ENCODE data around the gene HMGXB3. TPM values are rescaled to one million over a fixed set of nuclear protein-coding genes. Genes with fewer than 3 reads are reported as not detected.

Gene HMGXB3
- polyA plus RNA-seq, 1 donor from 2014 or later = 66.6 TPM

DNA sequence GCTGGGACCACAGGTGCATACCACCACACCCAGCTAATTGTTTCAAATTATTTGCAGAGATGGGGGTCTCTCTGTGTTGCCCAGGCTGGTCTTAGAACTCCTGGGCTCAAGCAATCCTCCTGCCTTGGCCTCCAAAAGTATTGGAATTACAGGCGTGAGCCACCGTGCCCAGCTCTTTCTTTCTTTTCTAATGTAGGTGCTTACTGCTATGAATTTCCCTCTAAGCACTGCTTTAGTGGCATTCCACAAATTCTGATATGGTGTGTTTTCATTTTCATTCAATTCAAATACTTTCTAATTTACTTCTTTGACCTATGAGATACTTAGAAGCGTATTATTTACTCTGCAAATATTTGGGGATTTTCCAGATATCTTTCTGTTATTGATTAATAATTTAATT lies 14.9 kb downstream of the HMGXB3 start:
- peaks cover 4% of the 10 kb centered on the region for H3K79me2 ChIP-seq (replicated peaks; ENCODE audit: insufficient read depth, low read length)
- H3K27ac ChIP-seq (ENCODE audit: low read length) = no peak overlapping the region
- no peak overlapping the region for H3K4me3 ChIP-seq (ENCODE audit: low read length)
- peaks cover 11% of the 10 kb centered on the region for H3K9me3 ChIP-seq (ENCODE audit: low read length)
- TF ChIP-seq SMC3 (conservative IDR thresholded peaks at IDR 0.05; ENCODE audit: poor library complexity) = no peak
- TF ChIP-seq TAF1 (IDR thresholded peaks at IDR 0.05; ENCODE audit: low read depth) = no peak
- TF ChIP-seq, protein P1, sequence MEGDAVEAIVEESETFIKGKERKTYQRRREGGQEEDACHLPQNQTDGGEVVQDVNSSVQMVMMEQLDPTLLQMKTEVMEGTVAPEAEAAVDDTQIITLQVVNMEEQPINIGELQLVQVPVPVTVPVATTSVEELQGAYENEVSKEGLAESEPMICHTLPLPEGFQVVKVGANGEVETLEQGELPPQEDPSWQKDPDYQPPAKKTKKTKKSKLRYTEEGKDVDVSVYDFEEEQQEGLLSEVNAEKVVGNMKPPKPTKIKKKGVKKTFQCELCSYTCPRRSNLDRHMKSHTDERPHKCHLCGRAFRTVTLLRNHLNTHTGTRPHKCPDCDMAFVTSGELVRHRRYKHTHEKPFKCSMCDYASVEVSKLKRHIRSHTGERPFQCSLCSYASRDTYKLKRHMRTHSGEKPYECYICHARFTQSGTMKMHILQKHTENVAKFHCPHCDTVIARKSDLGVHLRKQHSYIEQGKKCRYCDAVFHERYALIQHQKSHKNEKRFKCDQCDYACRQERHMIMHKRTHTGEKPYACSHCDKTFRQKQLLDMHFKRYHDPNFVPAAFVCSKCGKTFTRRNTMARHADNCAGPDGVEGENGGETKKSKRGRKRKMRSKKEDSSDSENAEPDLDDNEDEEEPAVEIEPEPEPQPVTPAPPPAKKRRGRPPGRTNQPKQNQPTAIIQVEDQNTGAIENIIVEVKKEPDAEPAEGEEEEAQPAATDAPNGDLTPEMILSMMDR (IDR thresholded peaks at IDR 0.05; ENCODE audit: poor library complexity, severe bottlenecking) = no peak
- TF ChIP-seq POLR2AphosphoS5 (IDR thresholded peaks at IDR 0.05) = no peak
- no peak for TF ChIP-seq EZH2 (IDR thresholded peaks at IDR 0.05; ENCODE audit: borderline replicate concordance, insufficient read depth, low read length, poor library complexity, severe bottlenecking)
- TF ChIP-seq MXI1 (conservative IDR thresholded peaks at IDR 0.05; ENCODE audit: poor library complexity, severe bottlenecking) = no peak
- TF ChIP-seq EP300 (conservative IDR thresholded peaks at IDR 0.05; ENCODE audit: poor library complexity, severe bottlenecking) = no peak
- TF ChIP-seq, protein P2, sequence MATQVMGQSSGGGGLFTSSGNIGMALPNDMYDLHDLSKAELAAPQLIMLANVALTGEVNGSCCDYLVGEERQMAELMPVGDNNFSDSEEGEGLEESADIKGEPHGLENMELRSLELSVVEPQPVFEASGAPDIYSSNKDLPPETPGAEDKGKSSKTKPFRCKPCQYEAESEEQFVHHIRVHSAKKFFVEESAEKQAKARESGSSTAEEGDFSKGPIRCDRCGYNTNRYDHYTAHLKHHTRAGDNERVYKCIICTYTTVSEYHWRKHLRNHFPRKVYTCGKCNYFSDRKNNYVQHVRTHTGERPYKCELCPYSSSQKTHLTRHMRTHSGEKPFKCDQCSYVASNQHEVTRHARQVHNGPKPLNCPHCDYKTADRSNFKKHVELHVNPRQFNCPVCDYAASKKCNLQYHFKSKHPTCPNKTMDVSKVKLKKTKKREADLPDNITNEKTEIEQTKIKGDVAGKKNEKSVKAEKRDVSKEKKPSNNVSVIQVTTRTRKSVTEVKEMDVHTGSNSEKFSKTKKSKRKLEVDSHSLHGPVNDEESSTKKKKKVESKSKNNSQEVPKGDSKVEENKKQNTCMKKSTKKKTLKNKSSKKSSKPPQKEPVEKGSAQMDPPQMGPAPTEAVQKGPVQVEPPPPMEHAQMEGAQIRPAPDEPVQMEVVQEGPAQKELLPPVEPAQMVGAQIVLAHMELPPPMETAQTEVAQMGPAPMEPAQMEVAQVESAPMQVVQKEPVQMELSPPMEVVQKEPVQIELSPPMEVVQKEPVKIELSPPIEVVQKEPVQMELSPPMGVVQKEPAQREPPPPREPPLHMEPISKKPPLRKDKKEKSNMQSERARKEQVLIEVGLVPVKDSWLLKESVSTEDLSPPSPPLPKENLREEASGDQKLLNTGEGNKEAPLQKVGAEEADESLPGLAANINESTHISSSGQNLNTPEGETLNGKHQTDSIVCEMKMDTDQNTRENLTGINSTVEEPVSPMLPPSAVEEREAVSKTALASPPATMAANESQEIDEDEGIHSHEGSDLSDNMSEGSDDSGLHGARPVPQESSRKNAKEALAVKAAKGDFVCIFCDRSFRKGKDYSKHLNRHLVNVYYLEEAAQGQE (IDR thresholded peaks at IDR 0.05; ENCODE audit: borderline replicate concordance) = no peak
- no peak for TF ChIP-seq RAD21 (conservative IDR thresholded peaks at IDR 0.05)
- H4K20me1 ChIP-seq (ENCODE audit: insufficient read depth) = no peaks in the 10 kb centered on the region
- H3F3A ChIP-seq (ENCODE audit: insufficient read depth, low read length, poor library complexity, severe bottlenecking) = no peaks in the 10 kb centered on the region
- peaks cover 34% of the 10 kb centered on the region for H3K36me3 ChIP-seq (ENCODE audit: insufficient read depth, low read length)
- no peak overlapping the region for H2AFZ ChIP-seq (ENCODE audit: low read depth, low read length)
- no peaks in the 10 kb centered on the region for H3K9me2 ChIP-seq (ENCODE audit: insufficient read depth, low read length)
- H3K27me3 ChIP-seq (ENCODE audit: insufficient read depth, low read depth, low read length) = no peaks in the 10 kb centered on the region
- H3K9ac ChIP-seq (ENCODE audit: low read length) = no peak overlapping the region
- H3K4me2 ChIP-seq (ENCODE audit: low read length) = no peak overlapping the region

DNA sequence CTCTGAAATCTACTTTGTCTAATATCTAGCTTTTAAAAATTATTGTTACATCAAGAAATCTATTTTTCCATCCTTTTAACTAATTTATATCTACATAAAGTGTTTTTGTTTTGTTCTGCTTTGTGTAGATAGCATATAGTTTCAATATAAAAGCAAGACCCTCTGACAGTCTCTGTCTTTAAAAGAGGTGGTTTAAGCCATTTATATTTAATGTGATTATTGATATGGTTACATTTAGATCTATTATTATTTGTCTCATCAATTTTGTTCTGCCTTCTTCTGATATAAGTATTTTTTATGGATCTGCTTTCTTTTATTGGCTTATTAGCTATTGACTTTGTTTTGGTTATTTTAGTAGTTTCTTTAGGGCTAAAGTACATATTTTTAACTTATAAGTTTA lies 16.0 kb downstream of the HMGXB3 start:
- H3K9me2 ChIP-seq (ENCODE audit: insufficient read depth, low read length) = no peaks in the 10 kb centered on the region
- no peak overlapping the region for H3K9ac ChIP-seq (ENCODE audit: low read length)
- no peak overlapping the region for H2AFZ ChIP-seq (ENCODE audit: low read depth, low read length)
- H3K27me3 ChIP-seq (ENCODE audit: insufficient read depth, low read depth, low read length) = no peaks in the 10 kb centered on the region
- H3K27ac ChIP-seq (ENCODE audit: low read length) = no peak overlapping the region
- TF ChIP-seq MXI1 (conservative IDR thresholded peaks at IDR 0.05; ENCODE audit: poor library complexity, severe bottlenecking) = no peak
- TF ChIP-seq POLR2AphosphoS5 (IDR thresholded peaks at IDR 0.05) = no peak
- TF ChIP-seq, protein P1 (IDR thresholded peaks at IDR 0.05; ENCODE audit: poor library complexity, severe bottlenecking) = no peak
- no peak for TF ChIP-seq TAF1 (IDR thresholded peaks at IDR 0.05; ENCODE audit: low read depth)
- TF ChIP-seq EZH2 (IDR thresholded peaks at IDR 0.05; ENCODE audit: borderline replicate concordance, insufficient read depth, low read length, poor library complexity, severe bottlenecking) = no peak
- TF ChIP-seq EP300 (conservative IDR thresholded peaks at IDR 0.05; ENCODE audit: poor library complexity, severe bottlenecking) = no peak
- TF ChIP-seq, protein P2 (IDR thresholded peaks at IDR 0.05; ENCODE audit: borderline replicate concordance) = no peak
- no peak for TF ChIP-seq RAD21 (conservative IDR thresholded peaks at IDR 0.05)
- TF ChIP-seq SMC3 (conservative IDR thresholded peaks at IDR 0.05; ENCODE audit: poor library complexity) = no peak
- no peak overlapping the region for H3K4me3 ChIP-seq (ENCODE audit: low read length)
- peaks cover 4% of the 10 kb centered on the region for H3K79me2 ChIP-seq (replicated peaks; ENCODE audit: insufficient read depth, low read length)
- peaks cover 31% of the 10 kb centered on the region for H3K36me3 ChIP-seq (ENCODE audit: insufficient read depth, low read length)
- H3K4me2 ChIP-seq (ENCODE audit: low read length) = no peak overlapping the region
- H3K9me3 ChIP-seq (ENCODE audit: low read length) = peaks cover 11% of the 10 kb centered on the region
- no peaks in the 10 kb centered on the region for H3F3A ChIP-seq (ENCODE audit: insufficient read depth, low read length, poor library complexity, severe bottlenecking)
- no peaks in the 10 kb centered on the region for H4K20me1 ChIP-seq (ENCODE audit: insufficient read depth)
